ENCODE results near the gene ASB9.

GRCh38 chrX:15217161-15217560 is 52.7 kb downstream of the ASB9 start:
- TF ChIP-seq, protein P1, sequence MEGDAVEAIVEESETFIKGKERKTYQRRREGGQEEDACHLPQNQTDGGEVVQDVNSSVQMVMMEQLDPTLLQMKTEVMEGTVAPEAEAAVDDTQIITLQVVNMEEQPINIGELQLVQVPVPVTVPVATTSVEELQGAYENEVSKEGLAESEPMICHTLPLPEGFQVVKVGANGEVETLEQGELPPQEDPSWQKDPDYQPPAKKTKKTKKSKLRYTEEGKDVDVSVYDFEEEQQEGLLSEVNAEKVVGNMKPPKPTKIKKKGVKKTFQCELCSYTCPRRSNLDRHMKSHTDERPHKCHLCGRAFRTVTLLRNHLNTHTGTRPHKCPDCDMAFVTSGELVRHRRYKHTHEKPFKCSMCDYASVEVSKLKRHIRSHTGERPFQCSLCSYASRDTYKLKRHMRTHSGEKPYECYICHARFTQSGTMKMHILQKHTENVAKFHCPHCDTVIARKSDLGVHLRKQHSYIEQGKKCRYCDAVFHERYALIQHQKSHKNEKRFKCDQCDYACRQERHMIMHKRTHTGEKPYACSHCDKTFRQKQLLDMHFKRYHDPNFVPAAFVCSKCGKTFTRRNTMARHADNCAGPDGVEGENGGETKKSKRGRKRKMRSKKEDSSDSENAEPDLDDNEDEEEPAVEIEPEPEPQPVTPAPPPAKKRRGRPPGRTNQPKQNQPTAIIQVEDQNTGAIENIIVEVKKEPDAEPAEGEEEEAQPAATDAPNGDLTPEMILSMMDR (IDR thresholded peaks at IDR 0.05), result no peak
- no peak for TF ChIP-seq POLR2A (IDR thresholded peaks at IDR 0.05)
